TTC549 (cell line): Measurements from ENCODE around the gene VCY1B.
"Not testable (repeated sequence)": the region's sequence is repeated elsewhere in the genome, so short reads cannot be mapped to it uniquely, and the experiment has no call there.

Experiments used
- FAIRE-seq: peaks from 2 replicates; lab custom pipeline; 2012; peaks lifted over from hg19 to GRCh38; lab: Jason Lieb, UNC

Gene VCY1B

DNA sequence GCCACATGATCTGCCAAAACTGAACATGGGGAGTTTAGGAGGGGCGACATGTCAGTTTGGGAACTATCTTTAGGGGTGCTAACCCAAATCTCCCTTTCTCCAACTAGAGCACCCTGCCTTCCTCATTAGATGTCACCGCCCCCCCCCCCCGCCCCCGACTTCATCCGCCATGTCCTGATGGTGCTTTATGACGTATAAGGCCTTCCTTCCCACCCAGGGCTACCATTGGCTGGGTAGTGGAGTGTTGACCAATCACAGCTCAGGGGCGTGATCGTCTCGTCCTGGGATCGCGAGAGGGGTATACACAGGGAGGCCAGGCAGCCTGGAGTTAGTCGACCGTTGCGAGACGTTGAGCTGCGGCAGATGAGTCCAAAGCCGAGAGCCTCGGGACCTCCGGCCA is at the start of gene VCY1B:
Gene VCY1B, plus strand, starts transcription at position 301 of the 400 bp plus-strand sequence. Its CDS starts 63 bp downstream, at position 364.
- FAIRE-seq, result not testable (repeated sequence)

DNA sequence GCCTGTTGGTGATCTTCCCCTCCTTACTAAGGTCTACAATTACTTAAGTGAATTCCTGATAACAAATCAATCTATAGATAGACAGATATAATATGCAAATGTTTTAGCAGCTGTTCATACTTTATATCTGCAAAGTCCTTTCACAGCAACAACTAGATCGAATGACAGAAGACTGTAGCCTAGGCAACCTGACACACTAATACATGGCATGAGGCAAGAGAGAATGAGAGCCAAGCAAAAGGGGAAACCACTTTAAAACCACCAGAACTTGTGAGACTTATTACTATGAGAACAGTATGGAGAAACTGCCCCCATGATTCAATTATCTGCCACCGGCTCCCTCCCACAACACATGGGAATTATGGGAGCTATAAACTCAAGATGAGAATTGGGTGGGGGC is 44.1 kb upstream of the VCY1B start:
- FAIRE-seq, result not testable (repeated sequence)

DNA sequence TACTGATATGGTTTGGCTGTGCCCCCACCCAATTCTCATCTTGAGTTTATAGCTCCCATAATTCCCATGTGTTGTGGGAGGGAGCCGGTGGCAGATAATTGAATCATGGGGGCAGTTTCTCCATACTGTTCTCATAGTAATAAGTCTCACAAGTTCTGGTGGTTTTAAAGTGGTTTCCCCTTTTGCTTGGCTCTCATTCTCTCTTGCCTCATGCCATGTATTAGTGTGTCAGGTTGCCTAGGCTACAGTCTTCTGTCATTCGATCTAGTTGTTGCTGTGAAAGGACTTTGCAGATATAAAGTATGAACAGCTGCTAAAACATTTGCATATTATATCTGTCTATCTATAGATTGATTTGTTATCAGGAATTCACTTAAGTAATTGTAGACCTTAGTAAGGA is 25.6 kb upstream of the VCY1B start:
- not testable (repeated sequence) for FAIRE-seq

DNA sequence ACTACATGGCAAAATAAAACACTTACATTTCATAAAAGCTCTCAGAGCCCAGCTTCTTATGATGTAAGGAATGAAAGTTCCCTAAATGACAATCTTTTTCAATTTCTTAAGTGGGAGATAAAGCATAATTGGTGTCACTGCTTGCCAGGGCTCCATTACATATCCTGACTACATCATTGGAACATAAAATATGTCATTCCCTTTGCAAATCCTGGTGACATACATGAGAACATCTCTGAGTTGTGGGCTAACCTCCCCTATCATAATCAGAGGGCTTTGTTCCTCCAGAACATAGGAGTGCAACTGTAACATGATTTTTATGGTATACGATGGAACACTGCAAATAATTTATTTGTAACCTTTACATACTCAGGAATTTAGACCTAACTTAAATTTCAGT is 29.9 kb downstream of the VCY1B start:
- no peak for FAIRE-seq
